ENCODE measurements around the gene ATP13A4. TPM values are rescaled to one million over a fixed set of nuclear protein-coding genes. Genes with fewer than 3 reads are reported as not detected.
"Not testable (repeated sequence)": the region's sequence is repeated elsewhere in the genome, so short reads cannot be mapped to it uniquely, and the experiment has no call there.

The ATP13A4 gene
- total RNA-seq, 1 donor from 2014 or later, result not detected

GRCh38 chr3:193544289-193544688, 10.4 kb downstream of the ATP13A4 start:
- H3K36me3 ChIP-seq, result no peaks in the 10 kb centered on the region
- H3K4me3 ChIP-seq, result no peak overlapping the region
- H3K27me3 ChIP-seq, result no peaks in the 10 kb centered on the region
- H3K27ac ChIP-seq, result no peak overlapping the region
- no peak for TF ChIP-seq CTCF (IDR thresholded peaks at IDR 0.05)
- DNase-seq (ENCODE audit: low spot score in 2 of 2), result no peak
- intact Hi-C loops (cut with DNase I), result no loop called here
- no peaks in the 10 kb centered on the region for H3K4me1 ChIP-seq
- H3K9me3 ChIP-seq, result peaks cover 0 to 4% of the 10 kb centered on the region in 2 donors

GRCh38 chr3:193530231-193531165, 24.2 kb downstream of the ATP13A4 start:
- no peak for DNase-seq (ENCODE audit: low spot score in 2 of 2)
- Histone ChIP-seq H3K36me3 (no peaks in the 10 kb centered on the region), H3K27ac (no peak overlapping the region), H3K4me3 (no peak overlapping the region), H3K27me3 (no peaks in the 10 kb centered on the region), H3K4me1 (no peaks in the 10 kb centered on the region), H3K9me3 (no peaks in the 10 kb centered on the region)
- no peak for TF ChIP-seq CTCF (IDR thresholded peaks at IDR 0.05)
- intact Hi-C loops (cut with DNase I), result no loop called here

GRCh38 chr3:193526085-193526484, 28.6 kb downstream of the ATP13A4 start:
- H3K4me1 ChIP-seq; H3K27me3 ChIP-seq; H3K4me3 ChIP-seq; DNase-seq (ENCODE audit: low spot score in 2 of 2); H3K27ac ChIP-seq; H3K9me3 ChIP-seq; H3K36me3 ChIP-seq; intact Hi-C loops (cut with DNase I): not testable (repeated sequence)

GRCh38 chr3:193522473-193522872, 32.2 kb downstream of the ATP13A4 start:
- no peak for DNase-seq (ENCODE audit: low spot score in 2 of 2)
- Histone ChIP-seq H3K9me3 (no peaks in the 10 kb centered on the region), H3K27ac (no peak overlapping the region), H3K4me3 (no peak overlapping the region), H3K4me1 (no peaks in the 10 kb centered on the region), H3K36me3 (no peaks in the 10 kb centered on the region), H3K27me3 (no peaks in the 10 kb centered on the region)
- no peak for TF ChIP-seq CTCF (IDR thresholded peaks at IDR 0.05)
- intact Hi-C loops (cut with DNase I), result no loop called here

GRCh38 chr3:193520738-193521137, 34.0 kb downstream of the ATP13A4 start:
- no peak for DNase-seq (ENCODE audit: low spot score in 2 of 2)
- intact Hi-C loops (cut with DNase I), result no loop called here
- Histone ChIP-seq H3K9me3 (no peaks in the 10 kb centered on the region), H3K27ac (no peak overlapping the region), H3K27me3 (no peaks in the 10 kb centered on the region), H3K4me3 (no peak overlapping the region), H3K36me3 (no peaks in the 10 kb centered on the region), H3K4me1 (no peaks in the 10 kb centered on the region)
- no peak for TF ChIP-seq CTCF (IDR thresholded peaks at IDR 0.05)

GRCh38 chr3:193515966-193516365, 38.7 kb downstream of the ATP13A4 start:
- Histone ChIP-seq H3K4me3 (no peak overlapping the region), H3K27ac (no peak overlapping the region), H3K36me3 (no peaks in the 10 kb centered on the region), H3K9me3 (no peaks in the 10 kb centered on the region), H3K4me1 (no peaks in the 10 kb centered on the region), H3K27me3 (no peaks in the 10 kb centered on the region)
- intact Hi-C loops (cut with DNase I), result no loop called here
- no peak for DNase-seq (ENCODE audit: low spot score in 2 of 2)
- no peak for TF ChIP-seq CTCF (IDR thresholded peaks at IDR 0.05)
